Transverse colon (tissue), 4 donors: ENCODE data around the gene LMOD1.

Experiments
- EP300 ChIP-seq: sonication (generic); formaldehyde crosslinking; IDR thresholded peaks from one replicate; pipeline ENCODE4 v1.6.1; 2017; ENCODE audit warnings: antibody characterized with exemption, low read depth
- POLR2A ChIP-seq: fragments of 450-650 bp; IDR thresholded peaks from one replicate; pipeline ENCODE4 v1.6.1; 2016; ENCODE audit warnings: antibody characterized with exemption, mild to moderate bottlenecking, moderate library complexity
- POLR2AphosphoS5 ChIP-seq, 3 donors: sonication (generic); formaldehyde crosslinking; IDR thresholded peaks; one replicate each; pipeline ENCODE4 v1.6.1; 2016; ENCODE audit warnings: antibody characterized with exemption in 3 of 3
- TF ChIP-seq, protein P1 (sequence below), 5 experiments: fragments of 200-600 bp in 3 of 5; fragments of 450-650 bp in 2 of 5; sonication (generic) in 3 of 5; IDR thresholded peaks; 1 replicate in 2 of 5; 2 replicates in 3 of 5; pipeline ENCODE4 v1.5.1; 2016 to 2017; ENCODE audit warnings: antibody characterized with exemption in 5 of 5, inconsistent platforms in 3 of 5, mild to moderate bottlenecking in 2 of 5, moderate library complexity in 1 of 5

DNA sequence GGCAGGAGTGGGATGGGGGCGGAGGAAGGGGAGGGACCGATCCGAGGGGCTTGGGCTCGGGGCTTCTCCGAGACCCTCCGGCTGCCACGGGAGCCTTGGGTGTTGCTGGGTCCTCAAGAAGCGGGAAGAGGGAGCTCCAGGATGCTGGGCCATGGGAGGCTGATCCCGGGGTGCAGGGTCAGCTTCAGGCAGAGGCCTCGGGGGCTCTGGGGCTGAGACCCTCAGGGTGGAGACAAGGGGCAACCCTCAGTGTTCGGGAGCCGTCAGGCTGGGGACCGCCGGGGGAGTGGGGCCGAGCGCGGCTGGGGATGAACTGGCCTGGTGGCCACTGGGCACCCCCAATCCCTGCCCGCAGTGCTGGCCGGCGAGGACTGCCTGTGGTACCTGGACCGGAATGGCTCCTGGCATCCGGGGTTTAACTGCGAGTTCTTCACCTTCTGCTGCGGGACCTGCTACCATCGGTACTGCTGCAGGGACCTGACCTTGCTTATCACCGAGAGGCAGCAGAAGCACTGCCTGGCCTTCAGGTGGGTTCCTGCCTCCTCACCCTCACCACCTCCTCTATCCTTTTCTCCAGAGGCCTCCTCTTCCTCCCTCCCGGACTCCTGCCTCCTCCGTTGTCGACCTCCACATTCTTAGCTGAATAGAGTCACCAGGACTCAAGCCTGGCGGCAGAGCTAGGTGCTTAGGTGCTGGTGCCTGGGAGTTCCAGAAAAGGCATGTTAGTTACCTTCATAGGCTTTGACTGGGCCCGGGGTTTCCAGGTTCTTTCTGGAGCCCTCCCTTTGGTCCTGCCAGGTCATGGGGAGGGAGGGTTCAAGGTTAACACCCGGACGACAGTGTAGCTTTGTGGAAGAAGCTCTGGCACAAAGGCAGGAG, 57.0 kb downstream of the LMOD1 start:
- TF ChIP-seq POLR2AphosphoS5 (IDR thresholded peaks at IDR 0.05), result peak in 1 of 3 donors; percentile 46
- TF ChIP-seq, protein P1, sequence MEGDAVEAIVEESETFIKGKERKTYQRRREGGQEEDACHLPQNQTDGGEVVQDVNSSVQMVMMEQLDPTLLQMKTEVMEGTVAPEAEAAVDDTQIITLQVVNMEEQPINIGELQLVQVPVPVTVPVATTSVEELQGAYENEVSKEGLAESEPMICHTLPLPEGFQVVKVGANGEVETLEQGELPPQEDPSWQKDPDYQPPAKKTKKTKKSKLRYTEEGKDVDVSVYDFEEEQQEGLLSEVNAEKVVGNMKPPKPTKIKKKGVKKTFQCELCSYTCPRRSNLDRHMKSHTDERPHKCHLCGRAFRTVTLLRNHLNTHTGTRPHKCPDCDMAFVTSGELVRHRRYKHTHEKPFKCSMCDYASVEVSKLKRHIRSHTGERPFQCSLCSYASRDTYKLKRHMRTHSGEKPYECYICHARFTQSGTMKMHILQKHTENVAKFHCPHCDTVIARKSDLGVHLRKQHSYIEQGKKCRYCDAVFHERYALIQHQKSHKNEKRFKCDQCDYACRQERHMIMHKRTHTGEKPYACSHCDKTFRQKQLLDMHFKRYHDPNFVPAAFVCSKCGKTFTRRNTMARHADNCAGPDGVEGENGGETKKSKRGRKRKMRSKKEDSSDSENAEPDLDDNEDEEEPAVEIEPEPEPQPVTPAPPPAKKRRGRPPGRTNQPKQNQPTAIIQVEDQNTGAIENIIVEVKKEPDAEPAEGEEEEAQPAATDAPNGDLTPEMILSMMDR (IDR thresholded peaks at IDR 0.05), result no peak
- no peak for TF ChIP-seq POLR2A
- no peak for TF ChIP-seq EP300
